ENCODE results near the gene HDC. TPM values are rescaled to one million over a fixed set of nuclear protein-coding genes. Genes with fewer than 3 reads are reported as not detected.

HDC gene
- polyA plus RNA-seq, 1 donor from 2014 or later, result not detected

- peaks cover 4% of the 10 kb centered on the region for H3K36me3 Mint-ChIP-seq
- peaks cover 0 to 3% (median 3%) of the 10 kb centered on the region in 3 donors for H3K9me3 Mint-ChIP-seq
- no peak overlapping the region for H3K4me3 Mint-ChIP-seq
- peaks cover 11% of the 10 kb centered on the region for H3K27me3 Mint-ChIP-seq
- peak overlapping the region in 1 of 3 donors; percentile 30 for H3K27ac Mint-ChIP-seq
- H3K4me1 Mint-ChIP-seq, result peaks cover 3 to 14% (median 5%) of the 10 kb centered on the region in 3 donors
Measured at GRCh38 chr15:50262533-50262932, 3.0 kb downstream of the HDC start.

DNA sequence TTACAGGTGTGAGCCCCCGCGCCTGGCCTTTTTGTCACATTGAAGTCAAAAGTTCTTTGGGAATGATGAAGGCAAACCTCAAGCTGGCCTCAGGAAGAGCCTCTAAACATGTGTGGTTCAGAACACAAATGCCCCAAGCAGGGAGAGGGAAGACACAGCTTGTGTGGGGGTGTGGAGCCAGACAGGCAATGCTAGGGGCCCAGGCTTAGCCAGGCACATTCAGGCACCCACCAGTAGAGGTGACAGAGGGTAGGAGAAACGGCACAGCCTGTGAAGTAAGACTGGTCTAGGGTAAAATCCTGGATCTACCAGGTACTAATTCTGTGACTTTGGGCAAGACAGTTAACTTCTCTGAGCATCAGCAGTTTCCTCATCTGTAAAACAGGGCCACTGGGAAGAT is 3.5 kb downstream of the HDC start:
- peaks cover 0 to under 1% (median 0%) of the 10 kb centered on the region in 3 donors for H3K9me3 Mint-ChIP-seq
- peaks cover 3 to 14% (median 5%) of the 10 kb centered on the region in 3 donors for H3K4me1 Mint-ChIP-seq
- peaks cover 11% of the 10 kb centered on the region for H3K27me3 Mint-ChIP-seq
- H3K4me3 Mint-ChIP-seq, result no peak overlapping the region
- peaks cover 2% of the 10 kb centered on the region for H3K36me3 Mint-ChIP-seq
- peak overlapping the region in 1 of 3 donors; percentile 30 for H3K27ac Mint-ChIP-seq

DNA sequence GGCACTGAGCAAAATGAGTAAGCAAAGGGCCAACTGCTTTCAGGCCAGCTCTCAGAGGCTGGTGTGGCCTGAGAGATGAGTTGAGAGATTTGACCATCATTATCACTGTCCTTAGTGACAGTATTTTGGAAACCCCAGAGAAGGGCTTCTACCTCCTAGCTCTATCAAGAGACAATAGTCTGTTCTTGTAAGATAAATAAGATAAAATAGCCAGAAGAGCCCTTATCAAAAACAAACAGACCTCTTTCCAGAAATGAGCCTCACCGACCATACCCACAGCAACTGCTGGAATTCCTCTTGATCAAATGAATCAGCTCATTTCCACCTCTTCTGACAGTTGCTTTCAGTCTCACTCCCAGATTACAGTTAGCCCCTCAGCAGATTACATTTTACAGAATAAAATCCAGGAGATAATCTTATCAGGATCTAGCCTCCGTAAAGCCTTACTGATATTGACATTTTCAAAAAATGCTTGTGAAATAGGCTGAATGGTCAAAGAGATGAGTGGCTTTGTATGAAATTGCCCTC is 4.5 kb downstream of the HDC start:
- Mint-ChIP-seq H3K27me3 (peaks cover 9% of the 10 kb centered on the region), H3K27ac (no peak overlapping the region)

DNA sequence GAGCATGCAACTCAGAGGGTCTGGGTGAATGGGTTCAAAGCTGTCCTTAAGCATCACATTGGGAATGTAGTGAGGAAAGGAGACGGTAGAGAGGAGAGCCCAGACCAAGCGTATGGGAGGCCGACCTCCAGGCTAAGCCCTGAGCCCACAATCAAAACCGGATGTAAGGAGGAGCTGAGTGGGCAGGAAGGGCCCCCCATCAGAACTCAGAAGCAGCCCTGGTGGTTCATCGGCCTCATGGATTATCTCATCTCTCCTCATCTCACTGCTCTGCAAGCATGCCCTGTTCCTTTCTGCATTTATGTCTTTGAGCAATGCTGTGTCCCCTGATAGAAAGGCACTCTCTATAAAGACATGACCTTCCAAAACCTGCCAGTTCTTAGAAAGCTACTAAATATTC is 6.2 kb downstream of the HDC start:
- Mint-ChIP-seq H3K36me3 (peaks cover 2% of the 10 kb centered on the region), H3K9me3 (no peaks in the 10 kb centered on the region), H3K4me3 (no peak overlapping the region), H3K27ac (no peak overlapping the region), H3K4me1 (peaks cover 5 to 14% (median 5%) of the 10 kb centered on the region in 3 donors), H3K27me3 (peaks cover 9% of the 10 kb centered on the region)

More for the DNA sequence above, 4.5 kb downstream of the HDC start:
- H3K36me3 Mint-ChIP-seq, result no peaks in the 10 kb centered on the region
- no peak overlapping the region for H3K4me3 Mint-ChIP-seq
- H3K4me1 Mint-ChIP-seq, result peaks cover 3 to 14% (median 5%) of the 10 kb centered on the region in 3 donors
- H3K9me3 Mint-ChIP-seq, result no peaks in the 10 kb centered on the region

GRCh38 chr15:50257924-50258323 is 7.6 kb downstream of the HDC start:
- Mint-ChIP-seq H3K27me3 (peaks cover 7% of the 10 kb centered on the region), H3K4me3 (no peak overlapping the region)

DNA sequence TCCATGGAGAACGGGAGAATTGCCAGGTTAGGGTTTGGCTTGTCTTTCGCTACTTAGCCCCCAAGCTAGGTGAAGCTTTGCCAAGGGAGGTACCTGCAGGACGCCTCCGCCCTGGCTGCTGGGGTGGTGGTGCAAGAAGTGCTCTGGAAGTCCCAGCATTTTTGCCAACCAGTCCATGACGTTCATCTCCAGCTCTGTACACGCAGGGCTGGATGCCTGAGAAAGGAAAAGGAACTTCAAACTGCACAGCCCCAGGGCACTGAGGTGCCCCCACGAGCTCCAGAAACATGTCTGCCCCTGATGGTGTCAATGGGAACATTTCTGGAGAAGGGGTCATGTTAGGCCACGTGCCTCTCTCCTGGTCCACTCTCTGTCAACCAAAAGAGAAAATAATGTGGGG is 8.2 kb downstream of the HDC start:
- no peak overlapping the region for H3K4me3 Mint-ChIP-seq
- H3K9me3 Mint-ChIP-seq, result no peaks in the 10 kb centered on the region
- peaks cover 7% of the 10 kb centered on the region for H3K27me3 Mint-ChIP-seq
- peaks cover 2% of the 10 kb centered on the region for H3K36me3 Mint-ChIP-seq
- H3K4me1 Mint-ChIP-seq, result peaks cover 5 to 6% (median 5%) of the 10 kb centered on the region in 3 donors
- H3K27ac Mint-ChIP-seq, result no peak overlapping the region

More at GRCh38 chr15:50257924-50258323, 7.6 kb downstream of the HDC start:
- no peaks in the 10 kb centered on the region for H3K9me3 Mint-ChIP-seq
- H3K36me3 Mint-ChIP-seq, result peaks cover 2% of the 10 kb centered on the region
- H3K27ac Mint-ChIP-seq, result no peak overlapping the region
- peaks cover 5 to 10% (median 5%) of the 10 kb centered on the region in 3 donors for H3K4me1 Mint-ChIP-seq

GRCh38 chr15:50256188-50257041 is 9.1 kb downstream of the HDC start:
- peaks cover 4 to 5% (median 5%) of the 10 kb centered on the region in 3 donors for H3K4me1 Mint-ChIP-seq
- H3K9me3 Mint-ChIP-seq, result no peaks in the 10 kb centered on the region
- no peak overlapping the region for H3K4me3 Mint-ChIP-seq
- peaks cover 7% of the 10 kb centered on the region for H3K27me3 Mint-ChIP-seq
- H3K36me3 Mint-ChIP-seq, result peaks cover 2% of the 10 kb centered on the region
- H3K27ac Mint-ChIP-seq, result peak overlapping the region in 1 of 3 donors; percentile 4

- peaks cover 2% of the 10 kb centered on the region for H3K36me3 Mint-ChIP-seq
- H3K27me3 Mint-ChIP-seq, result peaks cover 1% of the 10 kb centered on the region
- no peaks in the 10 kb centered on the region for H3K9me3 Mint-ChIP-seq
- H3K27ac Mint-ChIP-seq, result no peak overlapping the region
- peaks cover 5 to 16% (median 10%) of the 10 kb centered on the region in 3 donors for H3K4me1 Mint-ChIP-seq
- no peak overlapping the region for H3K4me3 Mint-ChIP-seq
Measured at GRCh38 chr15:50252556-50252955, 13.0 kb downstream of the HDC start.

GRCh38 chr15:50251638-50252182 is 13.8 kb downstream of the HDC start:
- Mint-ChIP-seq H3K27me3 (peaks cover 1% of the 10 kb centered on the region), H3K4me1 (peaks cover 8 to 18% (median 12%) of the 10 kb centered on the region in 3 donors), H3K36me3 (peaks cover 2% of the 10 kb centered on the region), H3K9me3 (no peaks in the 10 kb centered on the region), H3K27ac (no peak overlapping the region), H3K4me3 (no peak overlapping the region)

GRCh38 chr15:50250760-50251394 is 14.6 kb downstream of the HDC start:
- no peak overlapping the region for H3K27ac Mint-ChIP-seq
- no peak overlapping the region for H3K4me3 Mint-ChIP-seq
- H3K9me3 Mint-ChIP-seq, result no peaks in the 10 kb centered on the region
- peaks cover 2% of the 10 kb centered on the region for H3K36me3 Mint-ChIP-seq
- peaks cover 8 to 18% (median 14%) of the 10 kb centered on the region in 3 donors for H3K4me1 Mint-ChIP-seq
- peaks cover 1% of the 10 kb centered on the region for H3K27me3 Mint-ChIP-seq

DNA sequence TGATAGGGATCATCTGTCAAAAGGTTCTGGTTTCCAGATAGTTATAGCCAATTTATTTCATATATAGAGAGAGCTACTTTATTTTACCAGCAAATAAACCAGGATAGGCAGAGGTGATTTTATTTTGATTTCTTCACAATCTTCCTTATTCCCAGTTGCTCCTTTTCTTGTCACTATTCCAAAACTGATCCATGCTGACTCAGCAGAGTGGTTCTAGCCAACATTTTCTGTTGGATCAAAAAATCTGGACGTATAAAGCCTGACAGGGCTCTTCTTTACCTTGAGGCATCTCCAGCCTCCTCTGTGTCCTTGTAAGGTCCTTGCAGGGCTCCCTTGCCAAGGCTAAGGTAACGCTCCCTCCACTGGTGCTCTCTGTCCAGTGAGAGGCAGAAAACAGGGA is 15.8 kb downstream of the HDC start:
- Mint-ChIP-seq H3K36me3 (no peaks in the 10 kb centered on the region), H3K27me3 (peaks cover 1% of the 10 kb centered on the region), H3K27ac (no peak overlapping the region), H3K4me3 (no peak overlapping the region), H3K9me3 (no peaks in the 10 kb centered on the region), H3K4me1 (peaks cover 12 to 18% (median 14%) of the 10 kb centered on the region in 3 donors)

- Mint-ChIP-seq H3K27ac (no peak overlapping the region), H3K36me3 (no peaks in the 10 kb centered on the region), H3K27me3 (peaks cover 1% of the 10 kb centered on the region), H3K4me1 (peaks cover 12 to 18% (median 12%) of the 10 kb centered on the region in 3 donors), H3K4me3 (no peak overlapping the region), H3K9me3 (no peaks in the 10 kb centered on the region)
Measured at GRCh38 chr15:50248994-50249582, 16.4 kb downstream of the HDC start.

DNA sequence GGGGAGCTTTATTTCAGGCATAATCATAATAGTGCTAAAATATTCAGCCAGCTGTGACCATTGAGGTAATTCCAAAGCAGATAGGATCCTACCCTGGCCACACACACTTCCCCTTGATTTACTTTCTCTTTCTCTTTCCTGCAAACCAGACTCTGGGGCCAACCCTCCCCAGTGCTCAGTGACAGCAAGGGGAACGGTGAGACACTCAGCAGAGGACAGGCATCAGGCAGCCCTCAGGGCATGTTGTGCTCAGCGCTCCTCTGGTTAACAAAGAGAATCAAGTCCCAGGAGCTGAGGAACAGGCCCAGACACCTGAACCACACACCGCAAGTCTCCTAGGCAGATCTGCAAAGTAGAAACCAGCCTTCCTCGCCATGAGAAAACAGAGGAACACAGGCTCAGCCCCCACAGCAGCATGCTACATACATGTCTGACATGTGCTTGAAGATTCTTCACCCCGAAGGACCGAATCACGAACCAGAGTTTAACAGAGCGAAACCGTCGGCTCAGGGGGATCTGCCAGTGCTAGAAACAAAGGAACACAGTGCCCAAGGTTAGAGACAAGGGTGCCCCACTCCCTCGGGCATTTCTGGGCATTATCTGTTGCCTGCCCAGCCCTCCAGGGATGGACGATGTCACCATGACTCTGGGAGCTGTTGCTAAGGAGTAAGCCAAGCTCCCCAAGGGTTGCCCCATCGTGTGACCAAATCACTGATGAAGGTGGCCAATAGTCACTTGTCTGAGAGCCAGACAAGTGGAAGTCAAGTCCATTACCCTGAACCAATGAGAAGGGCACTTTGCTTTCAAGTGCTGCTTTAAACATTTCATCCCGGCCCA is 17.5 kb downstream of the HDC start:
- no peaks in the 10 kb centered on the region for H3K9me3 Mint-ChIP-seq
- H3K27me3 Mint-ChIP-seq, result peaks cover under 1% of the 10 kb centered on the region
- peaks cover 12 to 18% (median 14%) of the 10 kb centered on the region in 3 donors for H3K4me1 Mint-ChIP-seq
- no peaks in the 10 kb centered on the region for H3K36me3 Mint-ChIP-seq
- H3K4me3 Mint-ChIP-seq, result peak overlapping the region in 3 of 4 donors; percentile 52 to 87 (median 65)
- H3K27ac Mint-ChIP-seq, result no peak overlapping the region

GRCh38 chr15:50246631-50247030 is 18.9 kb downstream of the HDC start:
- H3K4me1 Mint-ChIP-seq, result peaks cover 12 to 18% (median 14%) of the 10 kb centered on the region in 3 donors
- no peaks in the 10 kb centered on the region for H3K36me3 Mint-ChIP-seq
- no peak overlapping the region for H3K27ac Mint-ChIP-seq
- no peaks in the 10 kb centered on the region for H3K27me3 Mint-ChIP-seq
- no peaks in the 10 kb centered on the region for H3K9me3 Mint-ChIP-seq
- H3K4me3 Mint-ChIP-seq, result no peak overlapping the region
